Upper lobe of left lung (tissue), 6 donors: ENCODE data around the gene RBMS1. TPM values are rescaled to one million over a fixed set of nuclear protein-coding genes. Genes with fewer than 3 reads are reported as not detected.
A peak's percentile ranks its signal among the peaks of the same experiment; 100 is the strongest.
"Not testable (repeated sequence)": the region's sequence is repeated elsewhere in the genome, so short reads cannot be mapped to it uniquely, and the experiment has no call there.

ENCODE experiments used
- ATAC-seq, 2 donors: fragments of 200-7000 bp; cut with Tn5 transposase; one replicate each; pipeline ENCODE4 v1.9.1; 2022; ENCODE audit warnings: mild to moderate bottlenecking in 2 of 2, moderate library complexity in 2 of 2; ENCODE audit not compliant: low FRiP score in 2 of 2
- DNase-seq, 2 donors: peaks; one replicate each; pipeline ENCODE4 v3.0.0-alpha.2; 2019 to 2020
- H3K27ac ChIP-seq, 4 donors: fragments of 200-600 bp; sonication (generic); one replicate each; pipeline ENCODE4 v1.5.1; 2016 to 2019
- H3K27me3 ChIP-seq, 4 donors: fragments of 200-600 bp; sonication (generic); one replicate each; pipeline ENCODE4 v1.5.1; 2017 to 2019
- H3K36me3 ChIP-seq, 4 donors: fragments of 200-600 bp; sonication (generic); one replicate each; pipeline ENCODE4 v1.5.1; 2016 to 2019
- H3K4me1 ChIP-seq, 4 donors: fragments of 200-600 bp; sonication (generic); one replicate each; pipeline ENCODE4 v1.5.1; 2018 to 2019
- H3K4me3 ChIP-seq, 4 donors: fragments of 200-600 bp; sonication (generic); one replicate each; pipeline ENCODE4 v1.5.1; 2017 to 2019; ENCODE audit warnings: mild to moderate bottlenecking in 2 of 4, moderate library complexity in 1 of 4
- H3K9me3 ChIP-seq, 4 donors: fragments of 200-600 bp; sonication (generic); one replicate each; pipeline ENCODE4 v1.5.1; 2018 to 2019
- CTCF ChIP-seq, 6 experiments: fragments of 450-650 bp in 4 of 6; fragments of 200-600 bp in 2 of 6; sonication (generic) in 2 of 6; IDR thresholded peaks; one replicate each; pipeline ENCODE4 v1.5.1; 2016 to 2019; ENCODE audit warnings: antibody characterized with exemption in 6 of 6
- EP300 ChIP-seq, 4 donors: sonication (generic); formaldehyde crosslinking; IDR thresholded peaks; one replicate each; pipeline ENCODE4 v1.5.1; 2017; ENCODE audit warnings: antibody characterized with exemption in 4 of 4, control low read depth in 2 of 4
- POLR2A ChIP-seq, 4 donors: fragments of 450-650 bp; IDR thresholded peaks; one replicate each; pipeline ENCODE4 v1.5.1; 2016 to 2017; ENCODE audit warnings: antibody characterized with exemption in 4 of 4, mild to moderate bottlenecking in 2 of 4
- POLR2AphosphoS5 ChIP-seq, 2 donors: sonication (generic); formaldehyde crosslinking; IDR thresholded peaks; one replicate each; pipeline ENCODE4 v1.5.1; 2017; ENCODE audit warnings: antibody characterized with exemption in 2 of 2
- WGBS, 2 donors: methylation state at CpG; one replicate each; pipeline ENCODE4 v1.1.5; 2017 to 2018; 5-methylcytosine and 5-hydroxymethylcytosine counted together
- total RNA-seq, 6 donors: library from RNA; depleted of rRNA in 4 of 6; stranded (reverse); fragments of >200 nt in 4 of 6; gene quantifications; one replicate each; pipeline versions ENCODE4 v1.1.0 to v1.2.1, GENCODE V29; 2016 to 2021
- donor health status: DM: no; HTN: no; CAD: no; lungs with moderate emphysema.
- donor health status: DM: no; HTN: yes; CAD: no; lungs with severe emphysema.

The RBMS1 gene
- total RNA-seq, 6 donors from 2014 or later = 81.3 to 125 (median 95.4) TPM

GRCh38 chr2:160442603-160443002 is 51.0 kb downstream of the RBMS1 start:
- no peak overlapping the region for H3K4me3 ChIP-seq
- H3K27ac ChIP-seq = no peak overlapping the region
- no peak for ATAC-seq
- no peaks in the 10 kb centered on the region for H3K9me3 ChIP-seq
- DNase-seq = no peak
- no peaks in the 10 kb centered on the region for H3K36me3 ChIP-seq
- no peaks in the 10 kb centered on the region for H3K27me3 ChIP-seq
- WGBS, 2 donors = 87 to 91% methylated on average over 7 of the region's 7 CpGs
- TF ChIP-seq POLR2A (IDR thresholded peaks at IDR 0.05) = no peak
- TF ChIP-seq POLR2AphosphoS5 (IDR thresholded peaks at IDR 0.05) = no peak
- no peak for TF ChIP-seq EP300 (IDR thresholded peaks at IDR 0.05)
- no peak for TF ChIP-seq CTCF (IDR thresholded peaks at IDR 0.05)
- peaks cover 0 to 7% (median 0%) of the 10 kb centered on the region in 4 donors for H3K4me1 ChIP-seq

DNA sequence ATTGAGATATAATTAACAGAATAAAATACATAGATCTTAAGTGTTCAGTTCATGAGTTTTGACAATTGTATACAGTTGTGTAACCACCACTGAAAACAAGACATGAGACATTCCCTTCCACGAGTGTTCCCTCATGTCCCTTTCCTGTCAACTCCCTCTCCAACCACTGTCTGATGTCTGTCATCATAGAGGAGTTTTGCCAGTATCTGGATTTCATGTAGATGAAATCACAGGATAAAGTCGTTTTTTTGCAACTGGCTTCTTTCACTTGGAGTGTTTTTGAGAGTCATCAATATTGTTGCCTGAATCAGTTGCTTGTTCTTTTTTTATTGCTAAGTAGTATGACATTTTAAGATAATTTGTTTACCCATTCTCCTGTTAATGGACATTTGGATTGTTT is 52.7 kb downstream of the RBMS1 start:
- DNase-seq (no peak), ATAC-seq (no peak)
- Histone ChIP-seq H3K4me1 (peaks cover 0 to 7% (median 0%) of the 10 kb centered on the region in 4 donors), H3K4me3 (no peak overlapping the region), H3K36me3 (no peaks in the 10 kb centered on the region), H3K27me3 (no peaks in the 10 kb centered on the region), H3K9me3 (no peaks in the 10 kb centered on the region), H3K27ac (no peak overlapping the region)
- 28 to 40% methylated on average over 2 of the region's 2 CpGs for WGBS, 2 donors
- TF ChIP-seq POLR2A (IDR thresholded peaks at IDR 0.05) (no peak), EP300 (IDR thresholded peaks at IDR 0.05) (peak in 1 of 4 donors; percentile 19), CTCF (IDR thresholded peaks at IDR 0.05) (no peak), POLR2AphosphoS5 (IDR thresholded peaks at IDR 0.05) (peak; percentile 20 to 34)

GRCh38 chr2:160439038-160439437 is 54.6 kb downstream of the RBMS1 start:
- peaks cover under 1 to 15% (median 10%) of the 10 kb centered on the region in 4 donors for H3K4me1 ChIP-seq
- H3K9me3 ChIP-seq, H3K27ac ChIP-seq, ATAC-seq, H3K4me3 ChIP-seq, H3K27me3 ChIP-seq, H3K36me3 ChIP-seq: not testable (repeated sequence)
- 95% methylated on average over 26 of the region's 32 CpGs; no CpG with 5 or more reads in 1 of the 2 donors for WGBS, 2 donors
- DNase-seq = peak in 1 of 2 donors; percentile 70

DNA sequence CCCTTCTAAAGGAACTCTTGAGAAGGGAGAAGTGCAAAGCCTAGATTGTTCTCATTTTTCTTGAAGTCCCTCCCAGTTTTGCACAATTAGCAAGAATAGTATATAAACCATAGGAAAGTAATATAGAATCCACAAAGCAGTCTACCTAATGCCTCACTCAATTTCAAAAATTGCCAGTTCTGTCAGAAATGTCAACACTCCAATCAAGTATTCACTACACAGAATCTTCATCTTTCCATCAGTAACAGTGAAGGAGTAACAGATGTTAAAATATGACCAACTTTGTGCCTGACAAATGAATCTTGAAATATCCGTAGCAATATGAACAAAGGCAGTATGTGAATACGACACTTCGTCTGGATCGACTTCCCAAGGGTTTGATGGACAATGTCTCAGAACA is 56.3 kb downstream of the RBMS1 start:
- ATAC-seq = no peak
- 95 to 96% methylated on average over 4 of the region's 4 CpGs for WGBS, 2 donors
- TF ChIP-seq EP300 (IDR thresholded peaks at IDR 0.05) (no peak), POLR2A (IDR thresholded peaks at IDR 0.05) (no peak), CTCF (IDR thresholded peaks at IDR 0.05) (no peak), POLR2AphosphoS5 (IDR thresholded peaks at IDR 0.05) (no peak)

DNA sequence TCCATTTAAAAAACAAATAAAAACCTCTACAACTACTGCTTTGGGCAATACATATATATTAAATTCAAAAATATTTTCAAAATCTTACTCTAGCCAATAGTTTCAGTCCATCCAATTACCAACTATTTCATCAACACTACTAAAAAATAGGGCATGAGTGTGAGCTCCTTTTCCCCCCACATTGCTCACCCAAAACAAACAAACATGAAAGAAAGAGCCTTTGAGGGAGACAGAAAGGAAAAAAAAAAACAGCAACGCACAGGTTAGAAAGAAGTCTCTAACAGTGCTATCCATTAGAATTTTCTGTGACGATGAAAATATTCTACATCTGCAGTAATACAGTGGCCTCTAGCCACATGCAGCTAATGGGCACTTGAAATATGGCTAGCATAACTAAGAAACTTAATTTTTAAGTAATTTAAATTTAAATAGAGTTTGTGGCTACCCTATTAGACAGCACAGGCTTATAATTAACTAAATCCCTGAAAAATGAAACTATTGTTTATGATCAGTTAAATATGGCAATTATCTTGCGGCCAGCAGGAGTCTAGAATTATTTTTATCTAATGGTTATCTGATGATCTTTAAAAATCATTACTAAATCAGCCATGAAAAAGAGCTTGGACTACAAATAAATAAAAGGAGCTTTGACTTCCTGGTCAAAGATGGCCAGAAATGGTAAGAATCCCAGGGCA is 59.2 kb downstream of the RBMS1 start:
- H3K4me3 ChIP-seq = no peak overlapping the region
- peaks cover 0 to 13% (median 2%) of the 10 kb centered on the region in 4 donors for H3K9me3 ChIP-seq
- peaks cover 14 to 25% (median 18%) of the 10 kb centered on the region in 4 donors for H3K4me1 ChIP-seq
- no peak for DNase-seq
- no peaks in the 10 kb centered on the region for H3K27me3 ChIP-seq
- WGBS, 2 donors = 69 to 81% methylated on average over 3 of the region's 3 CpGs
- ATAC-seq = no peak
- H3K36me3 ChIP-seq = no peaks in the 10 kb centered on the region
- TF ChIP-seq POLR2A (IDR thresholded peaks at IDR 0.05) = no peak
- TF ChIP-seq EP300 (IDR thresholded peaks at IDR 0.05) = no peak
- no peak for TF ChIP-seq CTCF (IDR thresholded peaks at IDR 0.05)
- TF ChIP-seq POLR2AphosphoS5 (IDR thresholded peaks at IDR 0.05) = no peak
- H3K27ac ChIP-seq = peak overlapping the region in 1 of 4 donors; percentile 39

More for the DNA sequence above, 56.3 kb downstream of the RBMS1 start:
- peaks cover 14 to 25% (median 20%) of the 10 kb centered on the region in 4 donors for H3K4me1 ChIP-seq
- DNase-seq = no peak
- no peak overlapping the region for H3K27ac ChIP-seq
- H3K9me3 ChIP-seq = no peaks in the 10 kb centered on the region
- no peaks in the 10 kb centered on the region for H3K27me3 ChIP-seq
- H3K36me3 ChIP-seq = no peaks in the 10 kb centered on the region
- no peak overlapping the region for H3K4me3 ChIP-seq
